Midbrain (tissue), 1 donor: ENCODE data around the gene CYFIP1.

Source experiments
- DNase-seq: peaks from one replicate; lab custom pipeline; 2025; lab: John Stamatoyannopoulos, UW

CYFIP1 gene

DNA sequence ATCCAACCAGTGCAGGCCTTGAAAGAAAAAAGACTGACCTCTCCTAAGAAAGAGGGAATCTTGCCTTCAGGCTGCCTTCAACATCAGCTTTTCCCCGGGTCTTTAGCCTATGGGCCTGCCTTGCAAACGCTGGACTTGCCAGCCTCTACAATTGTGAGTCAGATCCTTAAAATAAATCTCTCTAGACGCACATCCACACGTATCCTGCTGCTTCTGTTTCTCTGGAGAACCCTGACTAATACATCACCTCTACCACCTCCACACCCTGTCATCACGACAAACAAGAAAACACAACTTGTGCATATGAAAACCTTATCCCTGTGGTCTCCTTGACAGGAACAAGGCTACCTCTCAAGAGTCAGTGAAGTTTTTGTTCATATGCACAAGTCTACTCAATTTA lies 11.8 kb downstream of the CYFIP1 start:
- no peak for DNase-seq

DNA sequence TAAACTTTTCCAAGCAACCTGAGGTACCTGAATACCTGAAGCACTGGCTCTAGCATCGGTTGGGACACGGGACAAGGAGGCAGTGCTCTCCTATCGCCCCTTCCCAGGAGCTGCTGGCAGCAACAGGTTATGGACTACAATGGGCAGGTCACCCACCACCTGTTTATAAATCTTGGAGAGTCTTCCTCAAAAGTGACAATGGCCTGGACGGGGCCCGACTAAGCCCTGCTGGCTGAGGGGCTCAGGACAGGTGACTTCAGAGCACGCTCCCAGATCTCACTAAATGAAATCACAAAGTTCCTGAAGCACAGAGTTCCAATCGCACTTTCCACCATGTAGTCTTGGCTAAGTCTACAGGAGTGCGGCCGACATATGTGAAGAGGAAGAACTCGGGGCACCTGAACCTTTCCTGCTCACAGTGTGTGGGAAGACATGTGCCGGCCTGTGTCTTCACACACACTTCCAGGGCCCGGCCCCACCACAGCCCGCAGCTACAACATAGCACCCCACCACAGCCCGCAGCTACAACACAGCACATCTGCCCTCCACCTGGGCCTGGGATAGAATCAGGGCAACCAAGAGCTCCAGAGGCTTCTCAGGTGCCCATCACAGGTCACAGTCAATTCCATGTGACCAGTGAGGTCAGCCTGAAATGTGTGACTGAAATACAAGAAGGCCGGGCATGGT lies 12.9 kb downstream of the CYFIP1 start:
- DNase-seq, result no peak

DNA sequence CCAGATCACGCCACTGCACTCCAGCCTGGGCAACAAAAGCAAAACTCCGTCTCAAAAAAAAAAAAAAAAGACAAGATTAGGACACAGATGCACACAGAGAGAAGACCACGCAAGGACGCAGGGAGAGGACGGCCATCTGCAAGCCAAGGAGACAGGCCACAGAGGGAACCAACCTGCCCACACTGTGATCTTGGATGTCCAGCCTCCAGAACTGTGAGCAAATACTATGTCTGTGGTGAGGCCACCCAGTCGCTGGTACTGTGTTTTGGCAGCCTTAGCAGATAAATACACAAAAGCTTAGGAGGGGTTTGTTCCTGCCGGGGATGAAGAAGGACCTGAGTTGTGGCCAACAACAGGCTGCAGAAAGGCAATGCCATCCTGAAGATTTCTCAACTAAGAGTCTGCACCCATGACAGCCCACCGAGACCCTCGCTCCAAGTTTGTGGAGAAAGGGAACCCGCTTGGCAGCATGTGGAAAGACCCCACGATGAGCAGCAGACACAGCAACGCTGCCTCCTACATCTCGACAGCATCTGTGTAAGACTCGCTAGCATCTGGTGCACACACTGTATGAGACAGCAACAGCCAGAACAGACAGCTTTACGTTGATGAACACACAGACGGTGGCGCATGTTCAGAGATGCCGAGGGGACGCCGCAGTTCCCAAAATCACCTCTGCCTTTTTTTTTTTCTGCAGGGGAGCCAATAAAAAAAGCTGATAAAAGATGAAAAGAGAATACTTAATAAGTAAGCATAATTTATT lies 13.7 kb downstream of the CYFIP1 start:
- DNase-seq, result no peak

DNA sequence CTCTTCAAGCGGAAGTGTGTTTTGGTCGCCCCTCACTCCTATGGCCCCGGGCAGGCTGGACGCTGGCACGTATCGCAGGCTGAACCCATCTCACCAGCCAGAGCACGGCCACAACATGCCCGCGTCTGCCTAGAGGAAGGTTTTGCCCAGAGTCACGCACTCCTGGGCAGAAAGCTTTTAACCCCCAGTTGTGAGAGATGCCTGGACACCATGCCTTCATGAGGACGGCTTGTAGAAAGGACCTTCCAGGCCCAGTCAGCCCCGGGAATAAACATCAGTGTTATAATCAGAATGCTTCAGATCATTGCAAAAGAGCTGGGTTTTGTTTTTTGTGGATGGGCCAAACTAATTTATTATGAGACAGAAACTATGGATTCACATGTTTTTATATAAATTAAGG lies 16.5 kb downstream of the CYFIP1 start:
- DNase-seq, result no peak

DNA sequence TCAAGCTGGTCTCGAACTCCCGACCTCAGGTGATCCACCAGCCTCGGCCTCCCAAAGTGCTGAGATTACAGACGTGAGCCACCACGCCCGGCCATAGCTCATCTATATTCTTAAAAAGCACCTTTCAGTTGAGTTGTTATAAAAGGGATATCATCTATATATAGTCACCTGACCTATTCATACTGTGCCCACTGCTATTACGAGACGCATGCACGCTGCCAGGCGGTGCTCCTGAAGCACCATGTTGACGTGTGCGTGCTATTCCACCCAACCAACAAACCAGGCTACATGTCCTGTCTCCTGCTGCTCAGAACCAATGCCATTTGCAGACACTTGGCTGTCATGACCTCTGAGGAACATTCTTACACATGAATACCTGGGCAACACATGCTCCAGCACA lies 17.6 kb downstream of the CYFIP1 start:
- no peak for DNase-seq

DNA sequence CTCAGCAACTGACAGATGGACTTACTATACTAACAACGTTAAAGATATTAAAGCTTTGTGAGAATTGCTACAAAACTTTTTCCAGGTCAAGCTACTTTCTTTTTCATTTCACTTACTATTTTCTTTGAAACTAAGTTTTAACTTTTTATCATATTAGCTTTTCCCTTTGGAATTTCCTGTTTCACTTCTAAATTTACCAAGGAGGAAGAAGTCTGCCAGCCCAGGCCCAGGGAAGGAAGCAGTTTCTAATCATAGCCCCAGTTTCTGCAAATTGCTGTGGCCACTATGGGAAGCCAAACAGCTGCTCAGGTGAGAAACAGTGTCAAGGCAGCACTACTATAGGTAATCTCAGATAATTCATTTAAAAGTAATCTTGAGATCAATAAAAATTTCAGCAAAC lies 18.4 kb downstream of the CYFIP1 start:
- no peak for DNase-seq

DNA sequence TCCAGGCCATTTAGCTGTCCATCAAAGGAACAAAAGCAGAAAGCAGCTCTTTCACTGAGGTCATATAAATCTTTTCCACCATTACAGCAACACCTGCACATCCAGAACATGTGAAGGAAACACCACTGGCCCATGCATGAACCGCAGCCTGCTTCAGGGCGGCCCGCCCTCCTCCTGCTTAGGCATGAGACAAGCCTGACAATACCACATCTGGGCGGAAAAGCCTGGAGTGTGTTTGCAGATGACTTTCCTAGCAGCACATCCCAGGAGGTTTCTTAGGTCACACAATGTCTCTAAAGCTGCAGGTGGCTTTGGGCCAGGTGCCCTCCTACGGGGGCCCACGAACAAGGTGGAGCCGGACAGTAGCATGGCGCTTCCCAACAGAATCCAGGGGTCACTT lies 19.6 kb downstream of the CYFIP1 start:
- no peak for DNase-seq

DNA sequence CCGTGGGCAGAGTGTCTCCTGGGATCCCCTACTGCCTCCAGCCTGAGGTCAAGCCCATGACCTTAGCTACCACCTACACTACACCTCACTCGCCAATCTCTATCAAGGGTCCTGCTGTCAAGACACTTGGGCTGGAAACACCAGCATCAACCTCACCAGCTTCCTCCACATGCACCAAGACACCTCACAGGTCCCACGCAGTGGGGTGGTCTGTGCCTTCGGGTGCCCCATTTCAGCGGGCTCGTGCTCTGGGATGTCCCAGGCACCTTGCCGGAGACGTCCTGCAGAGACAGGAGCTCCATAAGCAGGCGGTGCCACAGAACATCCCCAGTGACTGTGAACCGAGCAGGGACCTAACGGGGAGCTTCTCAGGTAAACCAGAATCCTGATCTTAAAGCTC lies 20.0 kb downstream of the CYFIP1 start:
- no peak for DNase-seq

DNA sequence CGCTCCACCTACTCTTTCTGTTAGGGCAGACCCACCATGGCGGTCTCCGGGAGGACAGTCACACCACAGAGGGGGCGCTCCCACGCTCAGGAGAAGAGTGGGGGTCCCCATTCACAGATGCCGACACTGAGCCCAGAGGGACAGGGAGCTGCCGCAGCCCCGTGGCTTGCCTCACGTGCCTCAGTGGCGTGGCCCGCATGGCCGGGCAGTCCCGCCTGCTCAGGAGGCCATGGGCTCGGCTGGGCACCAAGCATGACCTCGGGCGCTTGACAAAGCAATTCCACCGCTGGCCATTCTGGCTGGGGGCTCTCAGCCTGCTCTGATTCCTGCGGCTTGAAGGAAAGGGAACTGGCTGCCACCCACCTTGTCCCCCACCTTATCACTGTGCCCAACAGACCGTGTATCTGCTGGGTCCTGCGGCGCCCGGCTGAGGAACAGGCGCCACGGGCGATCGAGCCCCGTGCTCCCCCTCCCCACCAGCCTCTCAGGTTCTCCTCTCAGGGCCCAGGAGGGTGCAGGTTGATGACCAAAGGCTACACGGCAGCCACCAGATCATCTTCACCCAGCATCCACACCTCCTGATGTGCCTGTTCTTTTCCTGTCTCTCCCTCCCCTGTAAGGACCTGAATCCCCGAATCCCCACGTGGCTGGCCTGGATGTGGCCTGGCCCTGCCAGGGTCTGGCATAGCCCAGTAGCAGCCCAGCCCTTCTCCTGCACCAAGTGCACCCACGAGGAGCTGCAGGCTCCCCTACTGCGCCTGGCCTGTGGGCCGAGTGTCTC lies 20.7 kb downstream of the CYFIP1 start:
- no peak for DNase-seq

DNA sequence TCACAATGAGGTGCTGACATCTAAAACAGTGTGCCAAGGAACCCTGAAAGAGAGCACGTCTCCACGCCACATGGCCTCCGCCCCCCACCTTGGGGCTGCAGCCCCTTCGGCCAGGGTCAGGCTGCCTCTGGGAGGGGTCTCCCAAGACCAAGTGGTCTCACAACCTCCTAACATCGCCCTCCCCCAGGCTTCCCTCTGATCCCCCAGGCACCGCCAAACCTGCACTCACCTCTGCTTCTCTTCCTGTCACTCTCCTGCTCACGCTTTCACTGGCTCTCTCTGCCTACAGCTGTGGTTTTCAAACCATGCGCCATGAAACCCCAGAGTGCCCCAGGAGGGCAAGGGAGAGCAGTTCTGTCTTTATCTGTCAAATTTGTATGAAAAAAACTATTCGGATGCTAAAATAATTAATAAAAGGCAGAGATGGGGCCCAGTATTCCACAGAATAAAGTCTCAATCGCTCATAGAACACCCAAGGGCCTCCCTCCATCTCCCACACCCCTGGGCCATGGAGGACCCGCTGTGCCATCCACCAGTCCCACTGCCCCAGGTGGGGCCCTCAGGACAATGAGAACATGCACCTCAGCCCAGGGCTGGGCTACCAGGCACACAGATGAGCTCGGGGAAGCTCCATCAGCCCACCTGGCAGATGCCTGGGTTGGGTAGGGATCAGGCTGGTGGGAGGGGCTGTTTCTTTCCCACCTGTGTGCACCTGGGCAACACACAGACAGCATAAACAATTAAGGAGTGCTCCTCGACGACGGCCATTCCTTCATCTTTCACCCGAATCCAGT lies 21.5 kb downstream of the CYFIP1 start:
- DNase-seq, result no peak

DNA sequence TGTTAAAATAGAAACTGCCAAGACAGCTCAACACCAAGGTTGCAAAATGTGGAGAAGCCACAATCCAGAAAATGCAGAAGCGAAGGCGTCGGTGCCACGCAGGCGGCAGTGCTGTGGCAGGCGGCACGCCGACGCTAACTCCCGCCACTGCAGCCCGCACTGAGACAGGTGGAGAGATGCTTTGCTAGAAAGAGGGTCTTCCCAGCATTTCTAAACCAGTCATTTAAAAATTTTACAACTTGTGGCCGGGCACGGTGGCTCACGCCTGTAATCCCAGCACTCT lies 23.2 kb downstream of the CYFIP1 start:
- no peak for DNase-seq

DNA sequence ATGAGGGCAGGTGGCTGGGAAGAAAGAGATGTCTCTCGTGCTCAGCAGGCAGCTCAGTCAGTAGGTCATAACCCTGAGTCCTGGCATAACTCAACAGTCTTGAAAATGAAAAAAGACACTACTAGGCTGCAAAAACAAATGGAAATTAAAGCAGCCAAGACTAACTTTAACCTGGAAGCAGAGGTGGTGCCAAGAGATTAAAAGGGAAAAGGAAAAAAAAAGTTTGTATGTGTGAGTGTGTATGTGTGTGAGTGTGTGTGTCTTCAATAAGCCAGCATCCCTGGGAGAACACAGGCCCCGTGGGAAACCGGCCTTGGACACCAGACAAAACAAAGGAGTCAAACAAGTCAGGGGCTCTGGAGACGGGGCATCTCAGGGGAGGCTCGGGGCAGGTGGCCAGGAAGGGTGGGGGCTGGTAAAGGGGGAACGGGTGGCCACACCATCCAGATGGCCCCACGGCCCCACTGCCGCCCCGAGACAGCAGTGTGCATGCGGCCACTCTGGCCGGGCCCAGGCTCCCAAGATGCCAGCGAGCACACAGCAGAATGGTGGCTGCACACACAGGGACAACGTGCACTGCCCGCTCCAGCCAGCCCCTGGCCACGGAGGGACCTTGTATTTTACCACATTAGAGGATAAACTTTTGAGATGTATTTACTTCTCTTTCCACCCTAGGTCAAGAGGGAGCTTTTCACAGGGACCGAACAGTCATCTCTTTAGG lies 23.8 kb downstream of the CYFIP1 start:
- peak; percentile 22 for DNase-seq

DNA sequence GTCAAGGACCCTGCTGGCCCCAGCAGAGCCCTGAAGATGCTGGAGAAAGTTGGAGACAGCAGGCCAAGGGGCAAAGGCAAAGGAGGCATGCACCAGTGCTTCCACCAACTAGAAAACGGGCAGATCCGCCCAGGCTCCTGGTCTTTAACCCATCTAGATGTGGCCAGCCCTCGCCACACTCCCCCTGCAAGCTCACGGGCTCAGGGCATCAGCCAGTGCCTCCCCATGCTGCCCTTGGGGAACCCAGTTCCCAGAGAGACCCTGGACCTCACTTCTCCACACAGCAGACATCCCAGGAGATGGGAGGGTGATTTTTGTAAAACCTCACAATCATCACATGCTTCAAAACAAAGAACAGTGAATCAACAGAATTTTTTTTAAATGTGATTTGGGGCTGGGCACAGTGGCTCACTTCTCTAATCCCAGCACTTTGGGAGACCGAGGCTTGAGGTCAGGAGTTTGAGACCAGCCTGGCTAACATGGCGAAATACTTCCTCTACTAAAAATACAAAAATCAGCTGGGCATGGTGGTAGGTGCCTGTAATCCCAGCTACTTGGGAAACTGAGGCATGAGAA lies 24.5 kb downstream of the CYFIP1 start:
- DNase-seq, result no peak

DNA sequence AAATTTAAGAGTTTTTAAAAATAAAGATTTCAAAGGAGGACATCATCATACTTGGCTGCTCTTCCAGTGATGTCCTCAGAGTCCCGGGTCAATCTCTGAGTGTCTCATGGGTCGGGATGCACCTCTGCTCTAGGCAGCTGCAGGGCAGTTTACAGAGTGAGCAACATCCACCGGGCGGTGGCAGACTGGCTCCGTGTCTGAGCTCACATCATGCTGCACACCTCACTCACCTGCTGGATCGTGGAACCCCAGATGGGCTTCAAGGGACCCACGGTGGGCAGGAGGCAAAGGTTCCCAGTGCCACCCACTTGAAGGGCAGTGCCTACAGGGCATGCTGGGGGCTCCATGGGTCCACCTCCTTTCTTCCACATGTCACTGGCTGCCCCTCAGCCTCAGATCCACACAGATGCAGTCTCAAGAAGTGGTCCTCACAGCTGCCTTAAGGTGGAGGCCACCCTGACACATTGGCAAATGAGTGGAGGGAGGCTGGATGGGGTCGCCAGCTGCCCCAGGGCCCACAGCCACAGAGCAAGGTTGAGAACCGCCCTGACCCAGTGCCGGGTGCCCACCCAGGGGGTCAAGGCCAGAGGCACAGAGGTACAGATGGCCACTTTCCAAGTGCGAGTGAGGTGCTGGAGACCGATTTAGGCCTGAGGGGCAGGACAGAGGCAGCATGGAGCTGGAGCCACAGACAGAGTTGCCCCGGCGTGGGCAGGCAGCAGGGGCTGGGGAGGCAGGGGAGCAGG lies 25.2 kb downstream of the CYFIP1 start:
- DNase-seq, result no peak

DNA sequence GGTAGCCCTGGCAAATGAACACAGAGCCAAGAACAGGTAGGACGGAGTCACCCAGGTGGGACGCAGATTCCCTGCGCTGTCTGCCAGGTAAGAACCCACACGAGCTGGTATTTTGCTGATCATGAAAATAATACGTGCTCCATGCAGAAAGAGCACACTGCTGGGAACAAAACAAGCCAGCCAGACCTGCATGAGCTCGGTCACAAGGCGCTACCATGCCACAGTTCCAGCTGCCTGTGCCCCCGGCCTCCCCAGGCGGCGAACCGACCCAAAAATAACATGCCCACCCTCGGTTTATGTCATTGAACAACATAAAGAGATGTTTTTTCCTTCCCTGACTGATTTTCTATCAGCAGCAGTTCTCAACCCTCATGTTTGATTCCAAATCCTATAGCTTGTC lies 25.8 kb downstream of the CYFIP1 start:
- DNase-seq, result no peak

DNA sequence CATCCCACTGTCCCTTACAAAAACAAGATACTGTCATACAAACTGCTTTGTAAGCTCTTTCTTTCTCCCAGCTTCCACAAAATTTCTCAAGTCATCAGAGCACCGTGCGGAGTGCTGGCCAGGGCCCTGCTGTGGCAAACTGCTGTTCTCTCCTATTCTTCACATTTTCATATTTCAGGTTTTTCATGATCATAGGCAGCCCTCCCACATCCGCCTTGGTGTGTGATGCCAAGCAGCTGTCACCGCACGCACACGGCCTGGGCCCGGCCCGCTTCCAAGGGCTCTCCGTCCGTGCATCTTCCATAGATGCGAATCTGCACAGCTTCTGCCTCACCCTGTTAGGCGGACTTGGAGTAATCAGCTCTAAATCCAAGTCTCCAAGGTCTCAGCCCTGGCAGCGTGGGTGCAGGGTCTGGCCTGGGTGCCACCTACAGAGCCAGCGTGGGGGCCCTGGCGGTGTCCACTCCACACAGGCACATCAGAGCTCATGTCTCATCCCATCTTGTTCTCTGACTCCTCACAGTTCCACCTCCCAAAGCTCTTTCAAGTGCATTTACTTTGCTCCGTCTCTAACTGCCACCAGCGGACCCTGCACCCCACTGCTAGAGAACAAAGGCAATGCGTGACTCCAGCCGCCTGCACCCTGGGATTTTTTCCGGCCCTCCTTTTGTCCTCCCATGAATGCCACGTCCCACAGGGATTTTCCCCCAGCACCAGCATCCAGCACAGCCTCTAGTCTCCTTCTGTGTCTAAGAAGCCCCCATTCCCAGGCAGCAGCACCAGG lies 27.2 kb downstream of the CYFIP1 start:
- no peak for DNase-seq

DNA sequence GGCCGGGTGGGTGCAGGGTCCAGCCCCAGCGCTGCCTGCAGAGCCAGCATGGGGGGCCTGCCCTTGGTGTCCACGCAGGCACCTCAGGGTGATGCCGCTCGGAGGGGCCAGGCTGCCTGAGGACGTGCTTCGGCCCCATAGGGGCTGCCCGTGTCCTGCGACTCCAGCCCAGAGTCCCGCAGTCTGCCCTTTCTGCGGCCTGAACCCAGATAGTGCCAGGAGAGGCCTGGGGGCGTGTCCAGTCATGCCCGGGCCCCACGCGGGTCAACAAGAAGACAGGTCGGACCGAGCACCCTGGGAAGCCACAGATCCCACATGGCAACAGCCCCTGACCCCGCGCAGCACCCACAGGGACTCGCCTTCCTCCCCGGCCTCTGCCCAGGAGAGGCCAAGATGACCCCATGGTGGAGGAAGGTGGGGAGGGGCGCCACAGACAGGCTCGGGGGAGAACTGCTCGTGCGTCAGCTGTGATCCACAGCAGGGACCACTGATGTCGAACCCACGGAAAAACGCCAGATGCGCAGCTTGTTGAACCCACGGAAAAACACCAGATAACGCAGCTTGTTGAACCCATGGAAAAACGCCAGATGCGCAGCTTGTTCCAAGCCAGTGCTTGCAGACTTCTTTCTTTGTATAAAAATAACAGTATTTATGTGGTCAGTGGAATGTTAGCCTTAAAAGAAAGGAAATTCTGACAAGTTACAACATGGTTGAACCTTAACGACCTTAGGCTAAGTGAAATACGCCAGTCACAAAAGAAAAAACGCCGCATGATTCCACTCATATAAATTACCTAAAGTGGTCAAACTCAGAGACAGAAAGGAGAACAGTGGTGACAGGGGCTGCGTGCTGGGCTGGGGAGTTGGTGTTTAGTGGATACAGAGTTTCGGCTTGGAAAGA lies 28.5 kb downstream of the CYFIP1 start:
- no peak for DNase-seq

DNA sequence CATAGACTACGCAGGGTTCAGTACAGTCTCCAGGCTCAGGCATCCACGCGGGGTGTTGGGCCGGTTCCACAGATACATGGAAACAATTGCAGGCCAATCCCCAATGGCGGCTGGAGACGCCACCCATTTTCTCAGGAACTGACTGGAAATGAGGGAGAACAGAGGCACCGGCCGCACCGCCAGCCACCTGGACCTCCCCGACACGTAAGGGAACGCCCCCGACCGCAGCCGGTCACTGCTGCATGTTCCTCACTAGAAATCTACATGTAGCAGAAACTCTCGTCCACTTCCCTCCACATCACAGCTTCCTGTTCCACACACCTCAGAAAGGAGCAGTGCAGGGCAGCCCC lies 29.2 kb downstream of the CYFIP1 start:
- DNase-seq, result no peak
